H1 (cell line): Measurements from ENCODE around the gene ENPP5. TPM values are rescaled to one million over a fixed set of nuclear protein-coding genes. Genes with fewer than 3 reads are reported as not detected.

Experiments used
- CTCF ChIA-PET: fragments of 300-600 bp; sonication (Branson Sonifier 250); formaldehyde crosslinking; loops from one replicate; lab custom pipeline; 2021; ENCODE audit not compliant: partially characterized antibody; lab: Charles Lee
- POLR2A ChIA-PET: fragments of 300-600 bp; sonication (Branson Sonifier 250); formaldehyde crosslinking; loops from one replicate; lab custom pipeline; 2021; ENCODE audit warnings: inconsistent platforms; ENCODE audit not compliant: partially characterized antibody; lab: Charles Lee
- DNase-seq, 2 experiments: peaks; one replicate each; pipeline versions ENCODE4 v3.0.0 to v3.0.0-alpha.2; 2010 to 2022; ENCODE audit warnings: low spot score in 2 of 2, low read depth in 1 of 2, mixed read lengths in 1 of 2
- FAIRE-seq: peaks from 2 replicates; lab custom pipeline; 2011; peaks lifted over from hg19 to GRCh38; lab: Jason Lieb, UNC
- H2AFZ ChIP-seq: 2 replicates; pipeline ENCODE4 v1.8.1; 2012; ENCODE audit warnings: low read length, inconsistent platforms
- H2AK5ac ChIP-seq: 2 replicates; pipeline ENCODE4 v1.6.1; 2013; ENCODE audit warnings: low read depth, low read length
- H2BK120ac ChIP-seq: replicated peaks from 2 replicates; pipeline ENCODE3; 2013; ENCODE audit warnings: low read depth, low read length, inconsistent platforms
- H2BK12ac ChIP-seq: 2 replicates; pipeline ENCODE4 v1.6.1; 2013; ENCODE audit warnings: low read depth, low read length
- H2BK15ac ChIP-seq: 2 replicates; pipeline ENCODE4 v1.6.1; 2013; ENCODE audit warnings: low read length
- H2BK20ac ChIP-seq: 2 replicates; pipeline ENCODE4 v1.6.1; 2013; ENCODE audit warnings: low read length
- H2BK5ac ChIP-seq: 2 replicates; pipeline ENCODE4 v1.6.1; 2013; ENCODE audit warnings: low read depth, low read length
- H3K14ac ChIP-seq: 2 replicates; pipeline ENCODE4 v1.6.1; 2013; ENCODE audit warnings: inconsistent platforms; ENCODE audit not compliant: insufficient read length
- H3K18ac ChIP-seq: 2 replicates; pipeline ENCODE4 v1.6.1; 2013; ENCODE audit warnings: low read length; ENCODE audit errors: extremely low read depth
- H3K23ac ChIP-seq: 2 replicates; pipeline ENCODE4 v1.6.1; 2013; ENCODE audit warnings: inconsistent platforms; ENCODE audit not compliant: insufficient read length
- H3K23me2 ChIP-seq: 2 replicates; pipeline ENCODE4 v1.6.1; 2013; ENCODE audit warnings: low read depth, low read length
- H3K27ac ChIP-seq: 2 replicates; pipeline ENCODE4 v1.6.1; 2011; ENCODE audit warnings: low read depth, low read length, inconsistent platforms
- H3K27me3 ChIP-seq, 4 experiments: replicated peaks in 1 of 4; 1 replicate in 1 of 4; 2 replicates in 3 of 4; pipeline versions ENCODE4 v1.6.1 to v1.8.1; 2011 to 2013; ENCODE audit warnings: low read length in 3 of 4, mild to moderate bottlenecking in 3 of 4, inconsistent platforms in 2 of 4, mixed read lengths in 2 of 4, moderate library complexity in 1 of 4; ENCODE audit not compliant: control insufficient read depth in 3 of 4, insufficient read depth in 3 of 4; ENCODE audit errors: extremely low read depth in 1 of 4
- H3K36me3 ChIP-seq, 4 experiments: 2 replicates each; pipeline versions ENCODE4 v1.6.1 to v1.8.1; 2011 to 2013; ENCODE audit warnings: mild to moderate bottlenecking in 4 of 4, low read length in 3 of 4, moderate library complexity in 2 of 4, control low read depth in 1 of 4, inconsistent platforms in 1 of 4; ENCODE audit not compliant: insufficient read depth in 4 of 4, control insufficient read depth in 2 of 4
- H3K4ac ChIP-seq: replicated peaks from 2 replicates; pipeline ENCODE3; 2013; ENCODE audit warnings: low read length, low read depth, mixed read lengths, inconsistent platforms; ENCODE audit not compliant: insufficient read length
- H3K4me1 ChIP-seq, 4 experiments: replicated peaks in 1 of 4; 1 replicate in 1 of 4; 2 replicates in 3 of 4; pipeline versions ENCODE4 v1.6.1 to v1.8.1; 2011 to 2013; ENCODE audit warnings: low read length in 3 of 4, inconsistent platforms in 2 of 4, mixed read lengths in 1 of 4; ENCODE audit not compliant: insufficient read depth in 4 of 4, control insufficient read depth in 3 of 4
- H3K4me2 ChIP-seq, 2 experiments: 2 replicates each; pipeline versions ENCODE4 v1.6.1 to v1.8.1; 2011 to 2013; ENCODE audit warnings: low read depth in 2 of 2, low read length in 2 of 2, control low read depth in 1 of 2, inconsistent platforms in 1 of 2, mild to moderate bottlenecking in 1 of 2; ENCODE audit not compliant: insufficient read depth in 1 of 2
- H3K4me3 ChIP-seq, 4 experiments: fragments of 200-600, 300-600 bp in 1 of 4; sonication (generic), shearing (Covaris generic), sonication (Bioruptor Twin) in 1 of 4; 2 replicates each; pipeline versions ENCODE4 v1.5.1 to v1.8.1; 2011 to 2016; ENCODE audit warnings: low read length in 4 of 4, low read depth in 3 of 4, control low read depth in 2 of 4, inconsistent platforms in 2 of 4, mild to moderate bottlenecking in 2 of 4, mixed read lengths in 1 of 4, moderate library complexity in 1 of 4; ENCODE audit not compliant: insufficient read depth in 2 of 4; ENCODE audit errors: extremely low read depth in 1 of 4
- H3K56ac ChIP-seq: replicated peaks from 2 replicates; pipeline ENCODE3; 2013; ENCODE audit warnings: low read depth, mild to moderate bottlenecking, mixed read lengths, low read length, inconsistent platforms; ENCODE audit not compliant: insufficient read length
- H3K79me1 ChIP-seq: 2 replicates; pipeline ENCODE4 v1.6.1; 2013; ENCODE audit warnings: low read depth, low read length, control low read depth
- H3K79me2 ChIP-seq, 2 experiments: 2 replicates each; pipeline versions ENCODE4 v1.6.1 to v1.8.1; 2012 to 2013; ENCODE audit warnings: low read length in 2 of 2, mild to moderate bottlenecking in 2 of 2, inconsistent platforms in 1 of 2; ENCODE audit not compliant: insufficient read depth in 2 of 2, control insufficient read depth in 1 of 2
- H3K9ac ChIP-seq, 4 experiments: replicated peaks in 1 of 4; 1 replicate in 1 of 4; 2 replicates in 3 of 4; pipeline versions ENCODE4 v1.6.1 to v1.8.1; 2011 to 2013; ENCODE audit warnings: low read depth in 3 of 4, low read length in 3 of 4, control low read depth in 2 of 4, mild to moderate bottlenecking in 2 of 4, moderate library complexity in 2 of 4, inconsistent platforms in 1 of 4; ENCODE audit errors: extremely low read depth in 1 of 4
- H3K9me3 ChIP-seq, 2 experiments: 2 replicates each; pipeline versions ENCODE4 v1.6.1 to v1.8.1; 2012 to 2013; ENCODE audit warnings: mild to moderate bottlenecking in 2 of 2, moderate library complexity in 2 of 2, control low read depth in 1 of 2, inconsistent platforms in 1 of 2, low read depth in 1 of 2, low read length in 1 of 2, mixed read lengths in 1 of 2; ENCODE audit not compliant: insufficient read depth in 2 of 2
- H4K20me1 ChIP-seq, 2 experiments: replicated peaks in 1 of 2; 2 replicates each; pipeline versions ENCODE3 to v1.8.1; 2011 to 2013; ENCODE audit warnings: inconsistent platforms in 2 of 2, low read length in 2 of 2, mild to moderate bottlenecking in 1 of 2; ENCODE audit not compliant: insufficient read depth in 2 of 2, control insufficient read depth in 1 of 2
- H4K5ac ChIP-seq: 2 replicates; pipeline ENCODE4 v1.6.1; 2013; ENCODE audit warnings: low read length, low read depth, mixed read lengths, inconsistent platforms; ENCODE audit not compliant: insufficient read length
- H4K8ac ChIP-seq: 2 replicates; pipeline ENCODE4 v1.8.0; 2013; ENCODE audit warnings: mild to moderate bottlenecking, moderate library complexity, low read length, inconsistent platforms; ENCODE audit not compliant: insufficient read depth; ENCODE audit errors: extremely low read depth
- H4K91ac ChIP-seq: replicated peaks from 2 replicates; pipeline ENCODE3; 2013; ENCODE audit warnings: low read length, mixed read lengths, inconsistent platforms; ENCODE audit not compliant: insufficient read length
- CEBPB ChIP-seq: IDR thresholded peaks from 2 replicates; pipeline ENCODE4 v1.6.1; 2012; ENCODE audit warnings: low read depth, low read length
- KDM1A ChIP-seq: fragments of 200-600, 300-600 bp; sonication (generic); IDR thresholded peaks from 2 replicates; pipeline ENCODE4 v1.7.1; 2016; ENCODE audit warnings: mild to moderate bottlenecking, low read length, borderline replicate concordance
- WGBS, 2 experiments: shearing (Covaris generic) in 1 of 2; methylation state at CpG; one replicate each; pipeline versions ENCODE4 v1.1.6 to v1.1.7; 2013 to 2015; ENCODE audit warnings: low lambda C conversion rate in 2 of 2, mixed read lengths in 2 of 2, inconsistent platforms in 1 of 2, low coverage in 1 of 2, missing lambda C conversion rate in 1 of 2; ENCODE audit not compliant: insufficient replicate concordance in 2 of 2, insufficient coverage in 1 of 2, insufficient read length in 1 of 2; ENCODE audit errors: extremely low coverage in 1 of 2, missing lambda C conversion rate in 1 of 2; 5-methylcytosine and 5-hydroxymethylcytosine counted together
- polyA plus RNA-seq, 7 experiments: library from polyadenylated mRNA; depleted of rRNA in 3 of 7; stranded (reverse) in 5 of 7; unstranded in 2 of 7; fragments of >200 nt in 5 of 7; fragments of 200-250 nt in 2 of 7; gene quantifications; 1 replicate in 5 of 7; 2 replicates in 1 of 7; 4 replicates in 1 of 7; pipeline versions ENCODE4 v1.2.1 to v1.2.3, GENCODE V29; 2011 to 2013; ENCODE audit warnings: missing spikeins in 2 of 7, mixed read lengths in 2 of 7
- total RNA-seq: library from RNA; stranded (reverse); fragmentation: NEBNext Ultra II Directional; extraction: Animal tissue kit (Norgen Biotek cat#: 25700); gene quantifications from 2 replicates; pipeline ENCODE4 v1.2.1, GENCODE V29; 2021

ENPP5 gene
- total and polyA plus RNA-seq, 2 of the 8 experiments (the other 6 are each of a cell fraction or from before 2014, with no cell fraction given): 5.1 to 7.6 TPM

GRCh38 chr6:46199387-46199786, 28.6 kb upstream of the ENPP5 start:
- H2AK5ac ChIP-seq: no peak overlapping the region
- FAIRE-seq (no peak), DNase-seq (no peak)
- no peak overlapping the region for H3K9ac ChIP-seq
- TF ChIP-seq KDM1A (no peak), CEBPB (0 out of 2 replicates have a peak, but pooled peaks have one; percentile 37)
- H3K23ac ChIP-seq: no peak overlapping the region
- H3K79me2 ChIP-seq: no peaks in the 10 kb centered on the region
- no peak overlapping the region for H3K4me3 ChIP-seq
- 88% methylated on average over 5 of the region's 5 CpGs; no CpG with 5 or more reads in 1 of the 2 experiments for WGBS, 2 experiments
- H2BK120ac ChIP-seq: no peak overlapping the region
- H4K20me1 ChIP-seq: no peaks in the 10 kb centered on the region
- no peak overlapping the region for H3K14ac ChIP-seq
- H2BK12ac ChIP-seq: no peak overlapping the region
- H2AFZ ChIP-seq: peak overlapping the region; percentile 84
- CTCF ChIA-PET: no interaction called here
- H3K27me3 ChIP-seq: no peaks in the 10 kb centered on the region
- H3K4ac ChIP-seq: no peak overlapping the region
- H3K36me3 ChIP-seq: no peaks in the 10 kb centered on the region
- POLR2A ChIA-PET: interaction anchor here (0.7 kb wide), 1 partner anchor 700 kb away, joined by 3 read pairs; no protein-coding TSS in a partner anchor
- H3K27ac ChIP-seq: no peak overlapping the region
- H3K23me2 ChIP-seq: no peaks in the 10 kb centered on the region; the same call in 1 of the 2 replicates
- no peak overlapping the region for H4K91ac ChIP-seq
- H4K5ac ChIP-seq: no peak overlapping the region
- peaks cover 0 to 2% of the 10 kb centered on the region in 2 experiments; a peak in 1 of 4 replicates for H3K9me3 ChIP-seq
- H3K79me1 ChIP-seq: no peaks in the 10 kb centered on the region
- no peak overlapping the region for H2BK5ac ChIP-seq
- no peak overlapping the region for H4K8ac ChIP-seq
- H3K56ac ChIP-seq: no peak overlapping the region
- no peak overlapping the region for H2BK15ac ChIP-seq
- H3K4me2 ChIP-seq: no peak overlapping the region
- no peak overlapping the region for H2BK20ac ChIP-seq
- H3K18ac ChIP-seq: no peak overlapping the region
- H3K4me1 ChIP-seq: peaks cover 0 to 2% (median 0%) of the 10 kb centered on the region in 4 experiments; a peak in 1 of 7 replicates
